HG03103 (cell line): ENCODE results near the gene RNLS.

ENCODE experiments used
- ATAC-seq: cut with Tn5 transposase; IDR thresholded peaks from one replicate; pipeline ENCODE4 v1.9.1; 2021; ENCODE audit warnings: low read depth; ENCODE audit not compliant: unreplicated experiment

RNLS gene

DNA sequence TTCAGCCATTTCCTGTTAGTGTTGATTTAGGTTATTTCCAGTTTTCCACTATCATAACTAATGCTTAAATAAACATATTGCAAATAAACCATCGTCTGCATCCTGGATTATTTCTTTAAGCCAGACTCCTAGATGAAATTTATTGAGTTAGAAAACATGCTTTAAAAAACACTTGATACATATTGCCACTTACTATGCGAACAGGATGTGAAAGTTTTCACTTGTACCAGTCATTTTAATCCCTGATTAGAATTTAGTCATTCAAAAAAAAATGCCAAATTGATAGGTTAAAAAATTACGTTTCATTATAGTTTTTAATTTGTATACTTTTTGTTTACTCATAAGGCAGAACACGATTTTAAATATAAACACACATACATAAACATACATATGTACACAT lies 309.6 kb downstream of the RNLS start:
- ATAC-seq = no peak

DNA sequence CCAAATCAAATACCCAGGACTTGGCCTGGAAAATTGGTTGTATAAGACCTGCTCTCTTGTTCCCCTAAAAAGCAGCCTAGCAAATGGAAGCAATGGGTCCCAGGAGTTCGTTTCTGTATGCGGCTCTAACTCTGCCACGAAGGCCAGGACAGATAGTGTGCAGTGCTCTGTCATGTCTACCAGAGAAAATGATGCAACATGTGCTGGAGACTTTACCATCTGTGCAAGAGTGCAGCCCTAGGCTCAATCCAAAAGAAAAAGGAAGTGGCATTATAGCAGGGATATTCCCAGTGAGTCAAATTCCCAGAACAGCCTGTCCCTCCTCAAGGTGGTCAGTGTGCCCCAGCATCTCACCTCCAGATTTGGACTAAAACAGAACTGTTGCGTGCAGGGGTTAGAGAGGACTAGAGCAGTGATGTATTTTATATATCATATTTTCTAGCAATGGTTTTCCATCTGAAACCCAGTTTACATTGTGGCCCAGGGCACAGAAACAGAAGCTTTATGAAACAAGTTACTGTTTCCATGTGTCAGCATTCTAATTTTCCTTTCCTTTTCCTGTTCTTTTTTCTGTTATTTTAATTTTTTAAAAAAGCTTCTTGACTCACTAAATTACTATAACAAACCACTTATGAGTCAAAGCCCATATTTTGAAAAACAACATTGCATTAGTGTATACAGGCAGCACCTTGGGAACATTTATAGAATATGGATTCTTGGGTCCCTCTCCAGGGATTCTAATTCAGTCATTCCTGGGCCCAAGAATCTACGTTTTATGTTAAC lies 311.2 kb downstream of the RNLS start:
- peak; percentile 18 for ATAC-seq

DNA sequence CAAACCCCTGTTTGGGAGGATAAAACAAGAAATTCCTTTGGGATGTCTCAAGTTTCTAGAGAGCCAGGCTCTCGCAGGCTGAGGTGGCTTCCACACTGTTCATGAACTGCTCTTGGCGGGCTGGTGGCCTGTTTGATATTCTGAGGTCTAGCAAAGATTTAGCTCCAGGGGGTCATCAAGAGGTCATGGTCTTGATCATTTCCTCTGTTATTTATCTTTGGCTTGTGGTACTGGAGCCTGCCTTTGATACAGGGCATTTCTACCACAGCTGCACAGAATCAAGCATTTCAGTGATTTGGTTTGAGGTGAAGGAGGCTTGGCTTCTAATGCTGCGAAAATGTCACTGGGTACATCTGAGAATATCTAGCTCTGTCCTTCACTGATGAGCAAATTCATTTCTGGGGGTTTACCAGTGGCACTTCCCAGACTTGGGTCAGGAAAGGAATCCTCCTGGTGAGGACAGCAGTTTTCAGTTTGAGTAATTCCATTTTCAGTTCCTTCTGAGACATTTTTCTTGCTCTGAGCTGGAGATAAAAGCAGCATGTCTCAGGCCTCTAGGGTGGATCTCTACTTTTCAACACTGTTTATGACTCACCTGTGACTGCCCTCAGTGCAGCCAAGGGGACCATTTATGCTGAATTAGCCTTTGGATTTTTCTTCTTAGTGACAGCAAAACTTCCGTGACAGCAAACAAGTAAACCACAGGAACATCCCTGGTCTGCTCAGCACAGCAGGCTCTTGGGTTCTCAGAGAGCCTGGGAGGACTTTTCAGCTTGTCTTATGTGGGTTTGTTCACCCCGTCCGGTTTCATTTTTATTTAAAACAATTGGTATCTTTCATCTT lies 312.0 kb downstream of the RNLS start:
- peak; percentile 83 for ATAC-seq

DNA sequence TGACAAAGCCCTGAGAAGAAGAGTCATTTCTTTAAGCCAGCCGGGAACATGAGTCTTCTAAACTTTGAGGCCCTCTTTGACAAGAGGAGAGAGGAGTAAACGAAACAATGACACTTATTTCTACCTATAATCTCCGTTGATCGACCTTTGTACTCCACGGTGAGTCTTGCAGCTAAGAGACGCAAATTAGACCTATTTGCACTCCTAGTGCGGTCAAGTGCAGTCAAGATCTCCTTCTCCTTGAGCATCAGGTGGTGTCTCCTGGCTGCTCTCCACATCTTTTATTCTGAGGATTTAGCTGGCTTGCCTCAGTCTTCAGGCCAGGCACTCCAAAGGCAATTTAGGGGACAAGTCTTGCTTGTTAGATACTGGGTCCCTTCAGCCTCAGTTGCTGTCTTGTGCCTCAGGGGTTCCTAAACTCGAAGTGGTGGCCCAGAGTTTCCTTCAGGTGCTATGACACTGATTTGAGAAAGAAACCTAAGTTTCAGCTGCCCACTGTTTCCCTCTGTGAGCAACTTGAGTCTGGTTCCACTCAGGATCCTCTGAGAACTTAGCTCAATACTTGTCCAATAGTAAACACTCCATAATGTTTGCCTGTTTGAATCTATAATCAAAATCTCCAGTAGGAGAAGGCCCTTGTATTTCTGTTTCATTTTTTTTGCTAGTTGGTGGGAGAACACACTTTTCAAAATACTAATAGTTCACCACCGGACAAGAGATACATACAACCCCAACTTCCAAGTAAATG lies 312.9 kb downstream of the RNLS start:
- no peak for ATAC-seq

DNA sequence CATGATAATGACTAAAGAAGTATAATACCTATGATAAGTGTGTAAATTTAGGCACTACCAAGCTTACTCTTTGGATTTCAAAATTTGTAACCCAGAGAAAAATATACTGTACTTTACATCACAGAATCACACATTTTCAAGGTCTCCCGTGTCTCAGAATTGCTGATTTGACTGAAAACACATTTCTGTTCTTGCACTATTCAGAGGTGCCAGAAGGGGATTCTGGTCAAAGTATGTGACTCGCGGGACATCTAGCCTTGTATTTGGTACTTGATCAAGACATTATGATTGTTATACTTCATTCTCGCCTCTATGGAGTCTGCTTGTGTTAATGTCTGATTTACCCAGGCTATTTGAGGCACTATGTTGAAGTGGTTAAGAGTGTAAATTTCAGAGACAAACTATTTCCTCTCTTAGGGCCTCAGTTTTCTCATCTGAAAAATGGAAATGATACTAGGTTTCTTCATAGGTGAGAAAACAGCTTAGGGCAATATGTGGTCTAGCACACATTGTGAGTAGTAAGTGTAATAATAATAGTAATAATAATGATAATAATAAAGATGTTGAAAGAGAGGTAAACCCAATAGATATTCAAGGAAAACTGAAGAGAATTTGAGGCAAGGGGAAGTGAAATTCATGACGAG lies 320.4 kb downstream of the RNLS start:
- no peak for ATAC-seq

DNA sequence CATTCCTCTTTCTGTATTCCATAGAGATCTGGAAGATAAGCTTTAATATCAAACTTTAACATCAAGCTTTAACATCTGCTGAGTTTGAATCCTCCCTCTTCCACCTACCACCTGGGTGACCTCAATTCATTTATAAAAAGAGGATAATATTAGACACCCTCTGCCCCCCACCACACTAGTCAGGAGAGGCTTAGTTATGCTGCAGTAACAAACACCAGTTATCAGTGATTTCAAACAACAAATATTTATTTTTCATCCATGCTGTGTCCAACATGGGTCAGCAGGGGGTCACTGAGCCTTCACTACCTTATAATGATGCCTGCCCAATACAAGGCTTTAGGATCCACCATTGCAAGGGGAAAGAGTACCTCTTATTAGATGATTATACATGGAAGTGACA lies 322.0 kb downstream of the RNLS start:
- no peak for ATAC-seq

DNA sequence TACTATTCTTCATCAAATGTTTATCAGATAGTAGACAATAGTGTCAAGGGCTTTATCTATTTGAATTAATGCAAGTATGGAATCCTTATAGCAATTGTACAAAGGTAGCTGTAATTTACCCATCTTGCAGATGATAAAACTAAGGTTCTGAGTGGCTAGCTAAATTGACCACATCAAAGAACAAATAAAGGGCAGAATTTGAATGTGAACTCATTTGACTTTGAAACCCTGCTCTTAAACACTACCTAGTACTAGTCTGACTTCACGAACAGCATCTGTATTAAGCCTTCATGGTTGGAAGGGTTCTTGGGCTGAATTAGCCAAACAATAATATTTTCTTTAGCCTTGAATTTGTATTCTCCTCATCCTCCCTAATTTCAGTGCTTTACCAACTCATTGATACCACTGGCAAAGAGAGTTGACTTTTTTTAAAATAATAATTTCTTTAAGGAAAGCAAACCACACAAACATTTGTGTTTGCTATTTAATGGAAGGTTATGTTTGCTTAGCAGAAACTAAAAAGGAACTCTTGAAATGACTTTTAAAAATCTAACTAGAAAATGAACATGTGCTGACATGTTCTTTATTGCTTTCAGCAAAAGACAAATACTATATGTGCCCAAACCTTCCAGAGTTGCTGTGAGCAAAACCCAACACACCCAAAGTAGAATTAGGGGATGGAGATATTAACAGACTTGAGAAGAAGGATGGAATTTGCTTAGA lies 322.6 kb downstream of the RNLS start:
- no peak for ATAC-seq

DNA sequence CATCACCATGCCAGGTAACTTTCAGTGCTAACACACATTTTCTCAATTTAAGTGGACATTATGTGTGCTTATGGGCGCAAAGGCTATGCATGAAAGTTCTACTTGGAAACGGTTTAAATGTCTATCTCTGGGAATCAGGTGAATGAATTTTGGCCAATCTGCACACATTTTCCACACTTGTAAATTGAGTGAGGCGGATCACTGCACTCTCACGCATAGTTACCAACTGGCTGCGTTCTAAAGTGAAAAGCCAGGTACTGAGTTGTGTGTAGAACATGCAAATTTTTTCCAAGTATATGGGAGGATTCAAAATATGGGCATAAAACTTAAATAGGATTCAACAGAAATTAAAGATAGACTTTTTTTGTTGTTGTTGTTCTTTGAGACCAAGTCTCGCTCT lies 323.7 kb downstream of the RNLS start:
- ATAC-seq = no peak

DNA sequence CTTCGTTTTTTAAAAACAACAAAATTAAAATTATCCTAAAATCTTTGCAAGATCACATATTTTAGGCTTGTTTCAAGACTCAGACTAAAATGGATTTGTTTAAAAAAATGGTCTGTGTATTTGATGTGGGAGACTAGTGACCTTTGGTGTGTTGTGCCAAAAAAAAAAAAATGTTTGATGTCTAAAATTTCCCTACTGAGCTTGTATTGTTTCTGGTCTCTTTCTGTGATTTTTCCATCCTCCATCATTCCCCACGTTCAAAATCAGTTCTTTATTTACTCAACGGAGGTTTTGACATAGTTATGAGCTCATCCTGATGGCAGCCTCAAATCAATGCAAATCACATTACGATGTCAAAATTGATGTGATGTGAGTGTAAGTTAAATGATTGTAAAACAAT lies 326.2 kb downstream of the RNLS start:
- no peak for ATAC-seq

DNA sequence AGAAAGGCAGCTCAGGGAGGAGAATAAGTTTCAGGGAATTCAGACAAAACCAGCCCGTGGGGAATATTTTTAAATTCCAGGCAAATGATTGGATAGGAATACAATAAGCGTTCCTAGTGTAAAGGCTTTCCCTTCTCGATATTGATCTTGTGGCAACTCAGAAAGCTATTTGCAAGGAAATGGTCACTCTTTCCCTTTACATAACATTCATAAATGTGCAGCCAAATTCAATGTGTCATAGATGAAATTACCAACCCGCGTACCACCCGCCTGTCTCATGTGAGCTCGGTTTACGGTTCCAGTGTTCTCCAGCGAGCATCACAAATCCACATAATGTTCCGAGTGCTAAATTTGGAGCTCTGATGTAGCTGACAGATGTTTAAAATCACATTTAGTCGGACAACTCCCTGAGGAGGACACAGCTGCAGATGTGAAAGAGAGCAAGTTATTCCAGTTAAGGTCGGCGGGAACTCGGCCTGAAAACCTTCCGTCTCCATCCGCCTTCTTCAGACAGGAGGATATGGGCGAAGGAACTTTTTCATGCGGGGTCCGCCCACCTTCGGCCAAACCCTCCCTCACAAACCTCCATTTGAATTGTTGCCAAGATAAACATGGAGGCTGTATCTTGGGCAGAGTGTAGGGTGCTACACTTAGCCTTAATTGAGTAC lies 327.0 kb downstream of the RNLS start:
- no peak for ATAC-seq

DNA sequence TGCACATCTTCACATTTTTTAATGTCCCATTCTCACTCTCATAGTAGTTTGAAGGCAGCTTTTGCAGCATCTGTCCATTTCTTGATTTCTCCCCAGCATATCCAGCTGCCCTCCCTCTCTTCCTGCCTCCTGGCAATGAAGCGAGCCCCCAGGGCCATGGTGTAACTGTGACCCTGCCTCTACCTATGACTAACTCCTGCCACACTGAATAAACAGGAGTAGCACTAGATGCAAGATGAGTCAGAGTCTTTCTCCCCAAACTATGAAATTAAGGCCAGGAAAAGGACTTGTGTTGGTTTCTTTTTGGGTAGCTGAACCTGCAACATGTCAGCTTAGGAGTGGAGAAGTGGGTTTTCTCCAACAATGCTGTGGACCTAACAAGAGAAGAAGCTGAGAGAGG lies 329.0 kb downstream of the RNLS start:
- ATAC-seq = no peak

DNA sequence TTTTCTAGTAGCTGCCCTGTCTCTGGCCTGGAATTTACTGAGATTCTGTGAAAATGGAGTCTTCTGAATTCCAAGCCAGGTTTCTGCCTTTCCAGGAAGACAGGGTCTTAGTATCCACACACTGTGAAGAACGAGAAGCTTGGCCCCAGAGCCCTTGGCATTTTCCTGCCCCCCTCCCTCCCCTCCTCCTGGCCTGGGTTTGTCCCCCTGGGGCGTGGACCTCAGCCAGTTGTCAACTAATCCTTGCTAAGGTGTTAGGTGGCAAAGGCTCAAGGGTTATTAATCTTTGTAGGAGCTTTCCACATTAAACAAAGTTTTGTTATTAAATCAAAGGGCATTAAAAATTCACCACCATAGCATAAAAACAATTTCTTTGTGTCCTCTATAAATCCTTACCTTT lies 329.5 kb downstream of the RNLS start:
- ATAC-seq = no peak

DNA sequence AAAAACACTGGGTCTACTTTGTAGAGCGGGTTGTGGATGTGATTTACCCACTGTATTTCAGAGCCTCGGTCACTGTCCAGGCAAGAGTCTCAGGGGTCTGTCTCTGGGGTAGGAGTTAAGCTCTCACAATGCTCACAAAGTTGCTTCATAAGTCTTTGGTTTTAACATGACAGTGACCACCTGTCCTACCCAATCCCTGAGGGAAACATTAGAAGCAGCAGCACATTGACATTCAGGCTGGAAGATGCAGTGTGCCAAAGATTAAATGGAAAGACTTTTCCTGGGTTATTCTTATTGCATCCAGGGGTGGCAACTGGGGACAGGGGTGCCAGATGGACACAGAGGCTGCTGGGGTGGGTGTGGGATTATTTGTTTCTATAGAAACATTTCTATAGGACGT lies 330.0 kb downstream of the RNLS start:
- ATAC-seq = no peak

DNA sequence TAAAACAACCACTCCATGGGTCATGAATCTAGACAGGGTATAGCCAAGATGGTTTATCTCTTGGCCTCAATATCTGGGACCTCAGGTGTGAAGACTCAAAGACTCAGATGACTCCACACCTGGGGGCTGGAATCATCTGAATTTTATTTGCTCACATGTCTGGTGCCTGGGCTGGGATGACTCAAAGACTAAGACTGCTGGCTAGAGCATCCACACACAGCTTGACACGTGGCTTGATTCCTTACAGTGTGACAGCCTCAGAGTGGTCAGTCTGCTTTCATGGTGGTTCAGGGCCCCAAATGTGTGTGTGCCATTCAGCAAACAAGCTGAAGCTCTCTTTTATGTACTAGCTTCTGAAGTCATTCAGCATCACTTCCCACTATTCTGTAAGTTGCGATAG lies 333.7 kb downstream of the RNLS start:
- ATAC-seq = no peak

DNA sequence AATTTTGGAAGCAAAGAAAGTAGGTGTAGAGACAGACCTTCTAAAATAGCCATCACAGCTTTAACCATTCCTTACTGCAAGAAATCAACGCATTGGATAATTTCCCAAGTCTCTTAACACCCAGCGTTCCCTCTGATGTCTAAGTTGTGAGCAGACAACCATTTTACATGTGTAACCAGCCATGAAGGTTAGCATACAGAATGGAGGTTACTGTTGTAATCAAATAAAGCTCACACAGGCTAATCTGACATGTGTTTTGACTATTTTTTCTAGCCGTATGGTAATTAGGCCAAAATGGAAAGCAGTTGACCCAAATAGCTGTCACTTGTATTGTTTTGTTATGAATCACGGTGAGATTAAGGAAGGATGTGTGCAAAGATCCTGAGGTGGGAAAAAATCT lies 336.4 kb downstream of the RNLS start:
- no peak for ATAC-seq

DNA sequence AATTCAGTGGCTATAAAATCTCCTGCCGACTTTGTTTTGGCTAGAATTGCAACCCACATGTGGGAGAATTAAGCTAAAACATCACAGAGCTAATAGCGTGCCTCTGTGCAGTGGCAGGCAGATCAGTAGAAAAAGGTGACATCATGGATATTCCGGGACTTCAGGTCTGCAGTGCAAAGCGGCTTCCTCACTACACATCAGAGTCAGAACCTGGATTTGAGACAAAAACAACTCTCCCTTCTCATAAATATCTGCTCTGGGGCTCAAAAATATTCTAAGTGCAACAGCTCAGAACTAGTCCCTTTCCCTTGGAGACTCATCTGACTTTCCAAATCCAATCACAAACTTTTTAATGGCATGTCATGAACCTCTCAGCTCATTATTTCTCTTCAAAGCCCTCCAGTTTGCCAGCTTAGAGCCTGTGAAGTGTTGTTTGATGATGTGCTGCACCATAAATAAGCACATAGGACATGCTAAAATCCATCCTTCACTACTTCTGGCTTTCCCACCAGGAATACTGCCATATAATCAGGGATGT lies 337.1 kb downstream of the RNLS start:
- no peak for ATAC-seq

DNA sequence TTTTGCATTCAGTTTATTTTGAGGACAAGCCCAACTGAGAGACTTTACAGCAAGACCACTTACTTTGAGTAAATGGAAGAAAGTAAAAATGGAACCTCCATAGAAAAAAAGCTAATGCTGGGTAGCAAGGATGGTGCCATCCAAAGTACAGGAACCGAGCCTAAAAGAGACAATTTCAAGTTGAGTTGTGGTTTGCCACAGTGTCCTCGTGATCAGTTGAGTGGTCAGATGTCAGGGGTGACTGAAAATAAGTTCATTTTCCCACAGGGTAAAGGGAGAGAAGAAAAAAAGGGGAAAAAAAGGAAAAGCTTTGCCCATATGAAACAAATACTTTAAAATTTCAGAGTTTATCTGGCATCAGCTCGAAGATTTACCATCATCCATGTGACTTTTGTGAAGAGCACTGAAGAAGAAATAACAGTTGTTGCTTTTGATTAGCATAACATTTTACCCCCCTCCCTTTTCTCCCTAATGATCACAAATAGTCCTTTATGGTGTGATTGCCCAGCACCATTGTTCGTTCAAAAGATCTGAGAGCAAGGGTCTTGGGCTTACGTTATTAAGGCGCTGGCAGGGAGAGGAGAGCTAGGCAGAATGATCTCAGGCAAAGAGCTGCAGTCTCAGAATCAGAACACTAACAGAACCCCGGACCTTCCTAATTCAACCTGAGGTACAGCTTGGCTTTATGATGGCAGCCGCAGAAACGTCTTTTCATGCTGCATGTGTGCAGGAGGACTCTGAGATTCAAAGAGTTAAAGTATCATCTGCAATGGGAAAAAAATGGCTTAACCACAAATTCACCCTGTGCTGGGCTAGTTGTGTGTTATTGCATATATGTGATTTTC lies 338.1 kb downstream of the RNLS start:
- no peak for ATAC-seq
